HG03571 (cell line): ENCODE measurements around the gene TRPM4.
"Not testable (repeated sequence)": the region's sequence is repeated elsewhere in the genome, so short reads cannot be mapped to it uniquely, and the experiment has no call there.

Experiments used
- ATAC-seq: cut with Tn5 transposase; IDR thresholded peaks from one replicate; pipeline ENCODE4 v1.9.1; 2021; ENCODE audit not compliant: unreplicated experiment

TRPM4 gene

DNA sequence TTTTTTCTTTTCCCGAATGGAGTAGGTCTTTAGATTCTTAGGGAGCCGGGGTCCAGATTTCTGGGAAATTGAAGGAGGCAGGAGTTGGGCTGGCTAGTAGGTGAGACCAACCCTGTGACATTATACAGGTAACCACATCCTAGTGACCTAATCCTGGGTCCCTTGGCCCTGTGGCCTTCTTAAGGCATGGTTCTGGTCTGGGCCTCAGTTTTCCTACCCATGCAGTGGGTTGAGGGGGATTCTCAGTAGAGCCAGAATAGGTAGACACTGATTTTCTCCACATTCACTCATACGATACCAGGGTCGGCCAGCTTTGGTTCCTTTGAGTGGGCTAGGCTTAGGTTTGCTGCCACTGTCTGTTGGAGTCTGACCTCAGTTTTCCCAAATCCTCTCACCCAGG is 31.0 kb upstream of the TRPM4 start:
- no peak for ATAC-seq

GRCh38 chr19:49127225-49127624 is 30.4 kb upstream of the TRPM4 start:
- not testable (repeated sequence) for ATAC-seq

GRCh38 chr19:49127674-49128544 is 29.7 kb upstream of the TRPM4 start:
- ATAC-seq: peak; percentile 70

- ATAC-seq: no peak
These were observed 28.9 kb upstream of the TRPM4 start for GRCh38 chr19:49128545-49129237.

GRCh38 chr19:49129238-49129583 is 28.4 kb upstream of the TRPM4 start:
- no peak for ATAC-seq

GRCh38 chr19:49130325-49130724 is 27.3 kb upstream of the TRPM4 start:
- ATAC-seq: no peak

GRCh38 chr19:49132974-49133609 is 24.5 kb upstream of the TRPM4 start:
- ATAC-seq: no peak

GRCh38 chr19:49133621-49134454 is 23.8 kb upstream of the TRPM4 start:
- no peak for ATAC-seq

- ATAC-seq: no peak
These were observed 21.9 kb upstream of the TRPM4 start for GRCh38 chr19:49135686-49136085.

- no peak for ATAC-seq
These were observed 20.8 kb upstream of the TRPM4 start for GRCh38 chr19:49136771-49137171.

DNA sequence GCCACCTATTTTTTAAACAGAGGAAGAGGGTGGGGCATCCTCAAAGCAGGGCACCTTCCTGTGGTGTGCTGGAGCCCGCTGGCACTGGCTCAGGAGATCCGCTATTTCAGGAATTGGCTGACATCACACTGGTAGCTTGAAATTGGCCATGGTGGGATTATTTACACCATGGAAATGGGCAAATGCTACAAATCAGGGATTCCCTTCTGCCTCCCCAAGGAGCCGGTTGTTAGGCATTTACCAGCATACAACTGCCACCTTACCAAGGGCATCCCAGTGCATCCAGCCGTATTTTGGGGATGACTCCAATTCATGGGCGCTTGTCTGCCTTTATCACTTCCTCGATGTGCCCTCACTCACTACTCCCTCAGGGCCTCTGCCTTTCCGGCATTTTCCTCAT is 16.6 kb upstream of the TRPM4 start:
- ATAC-seq: no peak

DNA sequence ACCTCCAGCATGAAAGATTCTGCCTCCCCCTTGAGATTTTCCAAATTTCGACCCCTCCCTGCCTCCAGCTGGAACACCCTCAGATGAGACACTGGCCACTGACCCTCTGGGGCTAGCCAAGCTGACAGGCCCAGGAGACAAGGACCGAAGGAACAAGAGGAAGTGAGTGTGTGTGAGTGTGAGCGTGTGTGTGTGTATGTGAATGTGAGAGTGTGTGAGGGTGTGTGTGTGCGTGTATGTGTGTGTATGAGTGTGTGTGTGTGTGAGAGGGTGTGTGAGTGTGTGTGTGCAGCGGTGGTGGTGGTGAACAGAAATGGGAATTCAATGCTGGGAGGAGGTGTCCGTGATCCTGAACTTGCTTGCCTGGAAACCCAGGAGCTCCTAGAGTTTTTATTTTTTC is 16.2 kb upstream of the TRPM4 start:
- no peak for ATAC-seq

DNA sequence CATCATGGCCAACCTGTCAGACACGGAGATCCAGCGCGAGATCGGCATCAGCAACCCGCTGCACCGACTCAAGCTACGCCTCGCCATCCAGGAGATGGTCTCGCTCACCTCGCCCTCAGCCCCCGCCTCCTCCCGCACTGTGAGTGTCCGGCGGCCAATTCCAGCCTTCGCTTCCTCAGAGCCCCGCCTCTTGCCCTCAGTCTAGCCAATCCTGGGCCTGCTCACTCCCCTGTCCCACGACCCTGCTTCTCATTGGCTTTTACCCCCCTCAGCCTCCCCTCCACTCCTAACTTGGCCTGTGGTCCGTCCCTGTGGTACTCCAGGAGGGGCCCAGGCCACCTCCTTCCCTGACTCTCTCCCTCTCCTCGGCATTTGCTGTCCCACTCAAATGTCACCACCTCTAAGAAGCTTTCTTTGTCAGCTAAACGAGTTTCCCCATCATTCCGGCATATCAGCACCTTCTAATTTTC is 14.7 kb upstream of the TRPM4 start:
- ATAC-seq: no peak

DNA sequence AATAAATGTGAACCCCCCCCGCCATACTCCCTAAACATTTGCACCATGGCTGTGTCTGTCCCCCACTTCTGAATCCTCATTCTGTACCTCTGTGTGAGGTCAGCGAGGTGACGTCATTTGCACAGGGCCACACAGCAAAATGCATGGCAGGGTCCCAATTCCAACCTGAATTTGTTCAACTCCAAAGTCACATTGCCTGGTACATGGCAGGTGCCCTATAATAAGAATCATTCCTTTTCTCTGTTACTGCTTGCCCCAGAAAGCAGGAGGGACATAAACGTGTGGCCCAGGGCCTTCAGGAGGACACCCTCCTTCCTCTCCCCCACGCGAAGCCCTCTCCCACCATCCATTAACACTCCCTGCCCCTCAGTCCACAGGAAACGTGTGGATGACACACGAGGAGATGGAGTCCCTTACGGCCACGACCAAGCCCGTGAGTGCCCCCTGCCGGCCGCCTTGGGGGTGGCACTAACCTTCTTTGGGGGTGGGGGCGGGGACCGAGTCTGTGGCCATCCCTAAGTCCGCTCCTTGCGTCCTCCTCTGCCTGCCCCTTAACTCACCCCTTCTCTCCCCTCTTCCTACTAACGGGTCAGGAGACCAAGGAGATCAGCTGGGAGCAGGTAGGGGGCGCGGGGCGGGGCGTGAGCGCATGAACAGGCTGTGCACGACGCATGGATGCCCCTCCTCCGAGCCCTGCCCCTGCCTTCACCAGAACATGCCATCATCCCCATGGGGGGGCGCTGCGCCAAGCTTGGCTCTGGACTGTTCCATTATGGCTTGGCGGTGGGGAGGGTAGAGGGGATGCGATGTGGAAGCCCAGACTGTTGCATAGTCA is 11.8 kb upstream of the TRPM4 start:
- no peak for ATAC-seq

DNA sequence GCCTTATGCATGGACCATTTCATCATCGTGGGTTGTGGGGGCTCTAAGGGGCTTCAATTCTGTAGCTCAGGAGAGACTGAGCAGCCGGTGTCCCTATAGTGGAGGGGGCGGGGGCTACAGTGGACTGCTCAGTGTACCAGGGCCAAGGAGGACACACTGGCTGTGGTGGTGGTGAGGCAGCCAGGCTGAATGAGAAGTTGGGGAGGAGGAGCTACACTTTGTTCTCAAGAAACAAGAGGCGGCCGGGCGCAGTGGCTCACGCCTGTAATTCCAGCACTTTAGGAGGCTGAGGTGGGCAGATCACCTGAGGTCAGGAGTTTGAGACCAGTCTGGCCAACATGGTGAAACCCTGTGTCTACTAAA is 11.2 kb upstream of the TRPM4 start:
- ATAC-seq: not testable (repeated sequence)

DNA sequence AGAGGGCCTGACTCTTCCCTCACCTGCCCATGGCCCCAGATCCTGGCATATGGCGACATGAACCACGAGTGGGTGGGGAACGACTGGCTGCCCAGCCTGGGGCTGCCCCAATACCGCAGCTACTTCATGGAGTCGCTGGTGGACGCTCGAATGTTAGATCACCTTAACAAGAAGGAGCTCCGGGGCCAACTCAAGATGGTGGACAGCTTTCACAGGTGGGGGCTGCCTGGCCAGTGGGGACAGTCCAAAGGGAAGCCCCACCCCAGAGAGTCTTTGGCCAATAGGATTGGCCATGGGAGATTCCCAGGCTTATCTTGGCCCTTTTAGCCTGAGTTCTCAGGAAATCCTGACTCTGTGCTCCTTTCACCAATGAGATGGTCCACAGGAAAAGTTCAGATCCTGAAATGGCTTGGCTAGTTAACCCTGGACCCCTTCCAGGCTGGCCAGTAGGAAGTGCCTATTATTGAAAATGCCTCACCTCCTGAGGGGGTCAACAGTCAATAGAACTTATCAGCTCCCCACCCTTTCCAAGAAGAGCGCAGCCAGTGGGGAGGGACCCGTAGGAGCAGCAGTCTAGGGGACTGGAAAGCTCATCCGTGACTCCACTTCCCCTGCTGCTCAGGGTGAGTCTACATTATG is 9.4 kb upstream of the TRPM4 start:
- ATAC-seq: no peak

- ATAC-seq: no peak
These were observed 8.6 kb upstream of the TRPM4 start for GRCh38 chr19:49148784-49149651.

- no peak for ATAC-seq
These were observed 7.9 kb upstream of the TRPM4 start for GRCh38 chr19:49149652-49150105.
